PC-3 (cell line): Measurements from ENCODE around the gene BUD13. TPM values are rescaled to one million over a fixed set of nuclear protein-coding genes. Genes with fewer than 3 reads are reported as not detected.

Source experiments
- ATAC-seq: fragments of 200-7000 bp; cut with Tn5 transposase; 2 replicates; pipeline ENCODE4 v1.9.1; 2020; ENCODE audit warnings: mild to moderate bottlenecking, moderate library complexity
- BruUV-seq: library from RNA; stranded (reverse); fragments of 400-500 nt; replicated peaks from 2 replicates; lab custom pipeline; 2021; lab: Mats Ljungman, UMichigan
- CTCF ChIA-PET: fragments of 300-600 bp; sonication (Branson Sonifier 250); formaldehyde crosslinking; loops from one replicate; lab custom pipeline; 2022; ENCODE audit warnings: antibody characterized with exemption; lab: Charles Lee
- POLR2A ChIA-PET: fragments of 300-600 bp; sonication (Branson Sonifier 250); formaldehyde crosslinking; loops from one replicate; lab custom pipeline; 2022; ENCODE audit warnings: antibody characterized with exemption; ENCODE audit not compliant: unreplicated experiment; lab: Charles Lee
- DNase-seq: peaks from one replicate; pipeline ENCODE4 v3.0.0-alpha.2; 2015
- H2AFZ ChIP-seq: fragments of 300-600 bp; sonication (generic); 2 replicates; pipeline ENCODE4 v1.6.0; 2016; ENCODE audit warnings: antibody characterized with exemption, low read length
- H3F3A ChIP-seq: fragments of 300-600 bp; sonication (generic); one replicate; pipeline ENCODE4 v1.6.0; 2017; ENCODE audit warnings: antibody characterized with exemption, low read length, control low read depth, mild to moderate bottlenecking; ENCODE audit not compliant: unreplicated experiment
- H3K27ac ChIP-seq: fragments of 300-600 bp; sonication (generic); 2 replicates; pipeline ENCODE4 v1.5.1; 2016; ENCODE audit warnings: mild to moderate bottlenecking, low read length
- H3K27me3 ChIP-seq: fragments of 300-600 bp; sonication (generic); 2 replicates; pipeline ENCODE4 v1.6.1; 2016; ENCODE audit warnings: low read length, mixed read lengths
- H3K36me3 ChIP-seq: fragments of 300-600 bp; sonication (generic); 2 replicates; pipeline ENCODE4 v1.6.1; 2016; ENCODE audit warnings: low read depth, mixed run types, low read length, mixed read lengths
- H3K4me1 ChIP-seq: fragments of 300-600 bp; sonication (generic); 2 replicates; pipeline ENCODE4 v1.5.1; 2016; ENCODE audit warnings: low read length; ENCODE audit not compliant: insufficient read depth
- H3K4me2 ChIP-seq: fragments of 300-600 bp; sonication (generic); 2 replicates; pipeline ENCODE4 v1.6.0; 2016; ENCODE audit warnings: low read length
- H3K4me3 ChIP-seq: fragments of 300-600 bp; sonication (generic); 2 replicates; pipeline ENCODE4 v1.5.1; 2016; ENCODE audit warnings: mild to moderate bottlenecking, low read length, mixed read lengths
- H3K79me2 ChIP-seq: fragments of 300-600 bp; sonication (generic); 2 replicates; pipeline ENCODE4 v1.6.1; 2017; ENCODE audit warnings: low read length, mixed read lengths
- H3K9ac ChIP-seq: fragments of 300-600 bp; sonication (generic); 2 replicates; pipeline ENCODE4 v1.6.0; 2016; ENCODE audit warnings: mild to moderate bottlenecking, low read length
- H3K9me2 ChIP-seq: fragments of 300-600 bp; sonication (generic); replicated peaks from 2 replicates; pipeline ENCODE4 v1.6.1; 2016; ENCODE audit warnings: mixed run types, low read length, mixed read lengths
- H3K9me3 ChIP-seq: fragments of 300-600 bp; sonication (generic); 2 replicates; pipeline ENCODE4 v1.6.1; 2016; ENCODE audit warnings: low read length, mixed read lengths
- H4K20me1 ChIP-seq: fragments of 300-600 bp; sonication (generic); 2 replicates; pipeline ENCODE4 v1.6.1; 2016; ENCODE audit warnings: low read length, mixed read lengths
- EZH2 ChIP-seq: fragments of 300-600 bp; sonication (generic); IDR thresholded peaks from one replicate; pipeline ENCODE4 v1.6.1; 2017; ENCODE audit warnings: antibody characterized with exemption, mild to moderate bottlenecking, low read length; ENCODE audit not compliant: unreplicated experiment
- EZH2phosphoT487 ChIP-seq: fragments of 300-600 bp; sonication (generic); IDR thresholded peaks from 2 replicates; pipeline ENCODE4 v1.6.1; 2018; ENCODE audit warnings: mild to moderate bottlenecking, antibody characterized with exemption, low read length, borderline replicate concordance
- intact Hi-C: fragments of 100-400 bp; cut with micrococcal nuclease; formaldehyde crosslinking; loops from 2 replicates; pipeline ENCODE4 v1.9.0; 2023
- total RNA-seq: library from RNA; depleted of rRNA; stranded (reverse); fragments of >200 nt; gene quantifications from 2 replicates; pipeline ENCODE4 v1.2.3, GENCODE V29; 2014
- TF ChIP-seq, protein P1 (sequence below): fragments of 300-600 bp; sonication (generic); conservative IDR thresholded peaks from 2 replicates; pipeline ENCODE4 v1.5.1; 2017; ENCODE audit warnings: antibody characterized with exemption, low read depth, mild to moderate bottlenecking, low read length

BUD13 gene
- total RNA-seq, 1 experiment from 2014 or later = 28.9 TPM

DNA sequence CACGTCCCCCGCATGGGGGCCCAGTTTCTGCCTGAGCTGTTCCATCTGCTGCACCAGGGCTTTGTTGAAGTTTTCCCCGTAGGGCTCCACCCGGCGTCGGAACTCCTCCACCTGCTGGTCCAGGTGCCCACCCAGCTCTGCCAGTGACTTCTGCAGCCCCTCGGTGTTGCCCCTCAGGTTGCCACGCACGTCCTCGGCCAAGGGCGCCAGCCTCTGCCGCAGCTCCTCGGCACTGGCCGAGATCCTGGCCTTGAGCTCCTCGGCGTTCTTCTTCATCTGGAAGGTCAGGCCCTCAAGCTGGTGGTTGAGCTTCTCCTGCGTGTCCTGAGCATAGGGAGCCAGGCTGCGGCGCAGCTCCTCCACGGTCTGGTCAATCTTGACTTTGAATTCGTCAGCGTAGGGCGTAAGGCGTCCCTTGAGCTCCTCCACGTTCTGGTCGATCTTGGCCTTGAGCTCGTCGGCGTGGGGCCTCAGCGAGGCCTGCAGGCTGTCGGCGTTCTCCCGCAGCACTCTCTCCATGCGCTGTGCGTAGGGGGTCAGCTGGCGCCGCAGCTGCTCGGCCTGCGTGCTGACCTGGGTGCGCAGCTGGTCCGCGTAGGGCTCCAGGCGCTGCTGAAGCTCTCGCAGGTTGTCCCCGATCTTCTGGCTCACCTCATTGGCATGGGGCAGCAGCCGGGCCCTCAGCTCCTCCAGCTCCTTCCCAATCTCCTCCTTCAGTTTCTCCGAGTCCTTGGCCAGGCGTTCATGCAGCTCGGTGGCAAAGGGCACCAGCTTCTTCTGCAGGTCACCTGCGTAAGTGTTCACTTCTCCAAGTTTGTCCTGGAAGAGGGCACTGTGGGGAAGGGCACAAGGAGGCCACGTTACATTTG lies 48.5 kb upstream of the BUD13 start:
- no peak for ATAC-seq
- no TSS peak for BruUV-seq

DNA sequence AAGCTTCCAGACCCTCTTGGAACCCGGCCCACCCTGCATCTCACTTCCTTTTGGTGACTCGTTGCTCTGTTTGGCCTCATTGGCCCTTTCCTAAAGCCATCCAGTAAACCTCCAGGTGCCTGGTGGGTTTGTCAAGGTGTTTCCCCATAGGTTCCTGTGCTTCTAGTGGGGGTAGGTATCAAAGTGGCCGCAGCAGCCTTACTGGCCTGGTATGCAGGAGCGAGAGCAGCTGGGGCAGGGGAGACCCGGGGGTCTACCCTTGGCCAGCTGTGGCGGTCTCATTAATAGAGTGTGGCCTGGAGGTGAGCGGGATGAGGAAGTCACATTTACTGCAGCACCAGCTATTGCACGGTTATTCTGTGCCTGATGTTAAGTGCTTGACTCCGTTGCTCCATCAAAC lies 46.3 kb upstream of the BUD13 start:
- POLR2A ChIA-PET = no interaction called here
- intact Hi-C loops = no loop called here

More for the DNA sequence above, 48.5 kb upstream of the BUD13 start:
- ChIA-PET POLR2A (interaction anchor here (0.7 kb wide), 1 partner anchor 19 kb away, joined by 6 read pairs; no protein-coding TSS in a partner anchor), CTCF (interaction anchor here (0.6 kb wide), 1 partner anchor 9 kb away, joined by 3 read pairs; no protein-coding TSS in a partner anchor)
- no peak for TF ChIP-seq EZH2
- no peak for TF ChIP-seq EZH2phosphoT487
- TF ChIP-seq, protein P1, sequence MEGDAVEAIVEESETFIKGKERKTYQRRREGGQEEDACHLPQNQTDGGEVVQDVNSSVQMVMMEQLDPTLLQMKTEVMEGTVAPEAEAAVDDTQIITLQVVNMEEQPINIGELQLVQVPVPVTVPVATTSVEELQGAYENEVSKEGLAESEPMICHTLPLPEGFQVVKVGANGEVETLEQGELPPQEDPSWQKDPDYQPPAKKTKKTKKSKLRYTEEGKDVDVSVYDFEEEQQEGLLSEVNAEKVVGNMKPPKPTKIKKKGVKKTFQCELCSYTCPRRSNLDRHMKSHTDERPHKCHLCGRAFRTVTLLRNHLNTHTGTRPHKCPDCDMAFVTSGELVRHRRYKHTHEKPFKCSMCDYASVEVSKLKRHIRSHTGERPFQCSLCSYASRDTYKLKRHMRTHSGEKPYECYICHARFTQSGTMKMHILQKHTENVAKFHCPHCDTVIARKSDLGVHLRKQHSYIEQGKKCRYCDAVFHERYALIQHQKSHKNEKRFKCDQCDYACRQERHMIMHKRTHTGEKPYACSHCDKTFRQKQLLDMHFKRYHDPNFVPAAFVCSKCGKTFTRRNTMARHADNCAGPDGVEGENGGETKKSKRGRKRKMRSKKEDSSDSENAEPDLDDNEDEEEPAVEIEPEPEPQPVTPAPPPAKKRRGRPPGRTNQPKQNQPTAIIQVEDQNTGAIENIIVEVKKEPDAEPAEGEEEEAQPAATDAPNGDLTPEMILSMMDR = no peak
- H3K27me3 ChIP-seq = no peaks in the 10 kb centered on the region
- H3K4me2 ChIP-seq = no peak overlapping the region
- no peaks in the 10 kb centered on the region for H3K36me3 ChIP-seq
- no peak for DNase-seq
- no peak overlapping the region for H3K27ac ChIP-seq
- H3K4me3 ChIP-seq = no peak overlapping the region
- H3K9me2 ChIP-seq = no peaks in the 10 kb centered on the region
- H3K79me2 ChIP-seq = no peaks in the 10 kb centered on the region
- H3K4me1 ChIP-seq = no peaks in the 10 kb centered on the region
- H2AFZ ChIP-seq = no peak overlapping the region
- no peak overlapping the region for H3K9ac ChIP-seq
- no peaks in the 10 kb centered on the region for H3K9me3 ChIP-seq
- intact Hi-C loops = no loop called here
- no peaks in the 10 kb centered on the region for H3F3A ChIP-seq
- H4K20me1 ChIP-seq = no peaks in the 10 kb centered on the region

More for the DNA sequence above, 46.3 kb upstream of the BUD13 start:
- CTCF ChIA-PET = no interaction called here
- Histone ChIP-seq H3K9me2 (no peaks in the 10 kb centered on the region; the same call in 1 of the 2 replicates), H3F3A (no peaks in the 10 kb centered on the region), H3K4me1 (no peaks in the 10 kb centered on the region), H4K20me1 (no peaks in the 10 kb centered on the region), H3K79me2 (no peaks in the 10 kb centered on the region), H3K27me3 (no peaks in the 10 kb centered on the region), H3K27ac (no peak overlapping the region), H3K9me3 (no peaks in the 10 kb centered on the region), H3K9ac (no peak overlapping the region), H3K4me2 (no peak overlapping the region), H2AFZ (no peak overlapping the region), H3K4me3 (no peak overlapping the region), H3K36me3 (no peaks in the 10 kb centered on the region)
- DNase-seq = no peak
- ATAC-seq = no peak
- BruUV-seq = no TSS peak
- TF ChIP-seq EZH2phosphoT487 (no peak), EZH2 (no peak)
- TF ChIP-seq, protein P1 = no peak
